ENCODE data around the gene CORO7. TPM values are rescaled to one million over a fixed set of nuclear protein-coding genes. Genes with fewer than 3 reads are reported as not detected.

CORO7 gene
- total RNA-seq, 2 donors from 2014 or later, result 15.6 to 19.5 TPM

DNA sequence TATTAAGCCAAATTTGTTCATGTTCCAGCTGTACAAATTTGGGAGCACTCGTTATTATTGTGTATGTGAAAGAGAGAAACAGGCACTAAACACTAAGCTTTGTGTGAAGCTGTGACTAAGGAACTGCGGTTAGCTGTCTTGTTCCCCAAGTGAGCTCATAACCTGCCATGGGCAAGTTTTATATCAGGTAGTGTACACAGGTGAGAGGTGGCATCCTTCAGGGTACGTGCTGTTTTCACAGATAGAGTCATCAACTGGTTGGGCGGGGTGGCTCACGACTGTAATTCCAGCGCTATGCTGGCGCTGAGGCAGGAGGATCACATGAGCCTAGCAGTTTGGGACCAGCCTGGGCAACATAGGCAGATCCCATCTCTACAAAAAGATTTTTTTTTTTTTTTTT lies 12.1 kb upstream of the CORO7 start:
- ATAC-seq, result no peak
- no peak for DNase-seq
- intact Hi-C loops (cut with DNase I), result no loop called here

DNA sequence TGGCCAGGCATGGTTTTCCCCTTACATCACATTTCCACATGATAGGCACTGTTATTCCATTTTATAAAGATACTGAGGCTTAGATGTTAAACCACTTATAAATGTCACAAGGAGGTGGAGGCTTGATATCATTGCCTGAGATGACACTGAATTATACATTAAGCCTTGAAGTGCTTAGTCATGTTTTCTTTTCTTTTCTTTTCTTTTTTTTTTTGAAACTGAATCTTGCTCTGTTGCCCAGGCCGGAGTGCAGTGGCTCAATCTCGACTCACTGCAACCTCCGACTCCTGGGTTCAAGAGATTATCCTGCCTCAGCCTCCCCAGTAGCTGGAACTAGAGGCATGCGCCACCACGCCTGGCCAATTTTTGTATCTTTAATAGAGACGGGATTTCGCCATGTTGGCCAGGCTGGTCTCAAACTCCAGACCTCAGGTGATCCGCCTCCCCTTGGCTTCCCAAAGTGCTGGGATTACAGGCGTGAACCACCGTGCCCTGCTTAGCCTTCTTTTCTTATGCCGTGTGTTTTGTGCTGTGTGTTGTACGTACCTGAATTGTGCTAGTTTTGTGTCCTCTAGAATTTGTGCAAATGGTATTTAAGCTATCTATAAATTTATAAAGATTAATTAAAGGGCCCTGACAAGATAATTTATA lies 10.5 kb upstream of the CORO7 start:
- DNase-seq (no peak), ATAC-seq (no peak)
- intact Hi-C loops (cut with DNase I), result no loop called here

DNA sequence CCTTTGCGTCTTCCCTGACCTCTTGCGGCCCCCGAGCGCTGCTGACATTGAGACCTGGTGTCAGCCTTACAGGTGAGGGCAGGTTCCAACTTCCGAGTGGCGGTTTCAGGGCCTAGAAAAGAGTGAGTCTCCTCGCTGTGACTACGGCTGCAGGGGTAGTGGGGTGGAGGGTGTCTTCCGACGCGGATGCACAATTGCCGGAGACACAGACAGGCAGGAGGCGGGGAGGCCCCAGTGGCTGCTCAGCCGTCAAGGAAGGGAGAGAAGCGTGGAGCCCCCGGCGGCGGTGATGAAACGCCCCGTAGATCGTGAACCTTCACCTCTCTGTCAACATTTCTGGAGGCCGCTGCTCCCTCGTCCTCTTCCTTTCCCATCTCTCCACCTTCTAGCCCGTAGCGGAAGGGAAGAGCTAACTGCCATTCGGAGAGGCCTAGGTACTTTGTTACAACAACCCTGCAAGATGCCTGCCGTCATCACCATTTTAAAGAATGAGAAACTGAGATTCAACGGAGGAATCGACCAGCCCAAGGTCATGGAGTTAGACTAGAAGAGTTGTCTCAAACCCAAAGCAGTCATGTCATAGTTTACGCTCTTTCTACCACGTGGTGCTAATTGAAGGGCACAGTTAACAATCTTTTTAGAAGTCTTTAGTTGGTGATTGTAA lies 9.8 kb upstream of the CORO7 start:
- intact Hi-C loops (cut with DNase I), result no loop called here
- no peak for DNase-seq
- ATAC-seq, result peak; percentile 4 to 14

DNA sequence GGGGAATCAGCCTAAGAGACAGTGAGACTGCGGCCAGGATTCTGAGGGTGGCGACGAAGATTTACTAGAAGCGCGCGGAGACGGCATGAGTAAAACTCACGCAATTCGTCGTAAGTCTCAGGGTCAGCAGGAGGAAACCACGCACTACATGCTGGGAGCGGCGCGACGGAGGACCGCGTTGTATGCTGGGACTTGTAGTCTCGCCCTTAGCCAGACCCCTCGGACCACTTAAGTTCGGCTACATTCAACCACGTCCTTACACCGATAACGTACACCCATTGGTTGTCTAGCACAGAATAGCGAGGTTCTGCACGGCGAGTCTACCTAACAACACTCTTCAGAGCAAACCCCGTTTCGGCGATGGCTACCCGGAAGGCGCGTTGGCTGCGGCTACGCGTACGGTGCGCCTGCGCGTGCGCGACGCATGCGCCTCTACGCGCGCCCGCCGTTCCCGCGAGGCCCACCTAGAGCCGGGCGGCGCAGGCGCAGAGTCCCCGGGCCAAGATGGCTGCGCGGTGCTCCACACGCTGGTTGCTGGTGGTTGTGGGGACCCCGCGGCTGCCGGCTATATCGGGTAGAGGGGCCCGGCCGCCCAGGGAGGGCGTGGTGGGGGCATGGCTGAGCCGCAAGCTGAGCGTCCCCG lies 9.1 kb upstream of the CORO7 start, which contains the start of gene DNAJA3:
Gene DNAJA3 (plus strand): TSS at position 491 of the 643 bp plus-strand sequence. CDS start 14 bp downstream, at position 505.
- peak; percentile 94 for DNase-seq
- intact Hi-C loops (cut with DNase I), result no loop called here
- peak; percentile 98 to 99 for ATAC-seq

DNA sequence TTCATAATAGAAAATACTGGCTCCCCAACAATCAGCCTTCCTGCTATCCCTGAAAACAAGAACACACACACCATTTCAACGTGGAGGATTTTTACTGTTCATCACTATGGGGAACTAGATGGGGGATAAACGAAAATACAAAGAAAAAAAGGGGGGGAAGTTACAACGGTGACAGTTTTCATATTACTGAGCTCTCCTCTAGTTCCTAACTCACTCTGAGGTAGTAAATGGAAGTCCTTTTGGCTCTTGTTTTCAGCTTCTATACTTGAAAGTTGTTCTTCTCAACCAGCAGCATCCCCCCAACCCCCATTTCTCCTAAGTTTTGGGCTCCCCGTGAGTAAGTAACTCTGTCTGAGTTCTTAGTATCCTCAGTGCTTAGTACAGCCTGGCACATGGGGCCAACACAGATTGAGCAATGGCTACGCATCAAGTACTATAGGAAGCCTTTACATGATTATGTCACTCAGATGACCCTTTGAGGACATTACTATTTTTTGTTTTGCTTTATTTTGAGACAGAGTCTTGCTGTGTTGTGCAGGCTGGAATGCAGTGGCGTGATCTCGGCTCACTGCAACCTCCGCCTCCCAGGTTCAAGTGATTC lies 4.2 kb upstream of the CORO7 start:
- intact Hi-C loops (cut with DNase I), result no loop called here
- ATAC-seq (no peak), DNase-seq (no peak)

DNA sequence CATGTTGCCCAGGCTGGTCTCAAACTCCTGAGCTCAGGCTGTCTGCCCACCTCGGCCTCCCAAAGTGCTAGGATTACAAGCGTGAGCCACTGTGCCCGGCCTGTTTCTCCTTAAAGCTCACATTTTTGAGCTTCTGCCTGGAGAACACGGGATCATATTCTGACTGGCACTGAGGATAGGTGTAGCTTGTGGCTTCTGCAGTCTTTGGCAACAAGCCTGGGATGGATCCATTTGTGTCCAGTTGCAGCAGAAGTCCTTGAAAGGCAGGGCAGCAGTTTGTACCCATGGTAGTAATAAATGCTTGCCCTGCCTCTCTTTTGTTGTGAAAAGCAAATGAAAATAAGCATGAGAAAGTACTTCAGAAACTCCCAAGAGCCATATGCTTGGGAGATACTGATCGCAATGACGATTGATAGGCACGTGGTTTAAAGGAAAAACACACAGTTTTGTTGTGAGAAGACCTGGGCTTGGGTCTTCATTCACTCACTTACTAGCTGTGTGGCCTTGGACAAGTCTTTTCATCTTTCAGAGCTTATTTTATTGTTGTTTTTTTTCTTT lies 3.1 kb upstream of the CORO7 start:
- intact Hi-C loops (cut with DNase I), result no loop called here
- ATAC-seq (no peak), DNase-seq (no peak)

DNA sequence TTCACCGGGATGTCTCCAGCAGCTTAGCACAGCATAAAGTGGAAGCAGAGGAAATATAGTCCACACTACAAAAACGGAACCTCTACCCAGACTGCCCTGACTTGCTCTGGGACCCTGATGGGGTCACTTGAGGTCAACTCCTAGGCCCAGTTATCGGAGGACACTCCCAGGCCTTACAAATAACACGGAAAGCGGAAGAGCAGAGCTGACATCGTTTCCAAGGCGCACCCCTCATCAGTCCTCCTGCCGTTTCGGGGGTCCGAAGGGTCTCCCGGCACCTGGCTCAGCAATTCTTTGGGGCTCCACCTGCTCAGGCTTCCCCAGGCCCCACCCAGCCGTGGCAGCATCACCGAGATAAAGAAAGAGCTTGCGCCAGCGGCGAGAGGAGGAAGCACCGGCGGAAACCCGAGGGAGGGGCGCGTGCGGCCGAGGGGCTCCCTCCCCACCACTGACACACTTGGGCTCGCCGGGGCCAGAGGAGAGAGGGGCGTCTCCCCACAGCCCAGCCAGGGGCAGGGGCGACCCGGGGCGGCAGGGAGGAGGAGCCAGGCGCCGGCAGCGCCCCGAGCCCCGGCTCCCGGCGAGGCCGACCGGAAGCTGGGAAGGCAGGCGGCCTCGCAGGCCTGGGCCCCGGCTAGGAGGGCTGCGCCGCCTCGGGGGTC lies 727 bp downstream of the CORO7 start:
- DNase-seq (peak; percentile 64), ATAC-seq (peak; percentile 31 to 40)
- intact Hi-C loops (cut with DNase I), result no loop called here

DNA sequence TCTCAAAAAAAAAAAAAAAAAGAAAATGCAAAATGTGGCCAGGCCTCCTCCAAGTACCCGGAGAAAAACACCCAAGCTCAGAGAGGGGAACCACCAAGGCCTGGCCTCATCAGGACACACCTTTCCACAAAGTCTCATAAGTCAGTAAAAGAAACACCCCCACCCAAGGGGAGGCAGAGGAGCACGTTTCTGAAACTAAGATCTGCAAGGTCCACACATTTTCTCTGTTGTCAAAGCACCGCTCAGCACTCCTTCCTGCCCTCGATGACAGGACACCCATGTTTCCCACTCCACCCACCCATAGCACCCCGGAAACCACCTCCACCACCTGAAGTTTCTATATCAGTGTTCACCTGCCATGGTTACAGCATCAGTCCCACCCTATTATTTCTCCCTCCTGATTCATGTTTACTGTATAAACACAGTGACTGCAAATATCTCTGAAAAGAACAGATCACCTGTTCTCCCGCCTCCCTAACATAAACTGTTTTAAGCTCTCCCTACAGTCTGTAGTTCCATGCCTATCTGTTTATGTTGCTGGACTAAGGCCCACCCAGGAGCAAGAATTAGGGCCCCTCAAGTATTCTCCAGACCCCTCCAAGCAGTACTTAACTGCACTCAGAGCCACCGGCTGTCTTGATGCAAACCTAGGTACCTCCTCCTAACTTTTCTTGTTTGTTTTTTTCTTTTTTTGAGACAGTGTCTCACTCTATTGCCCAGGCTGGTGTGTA lies 2.0 kb downstream of the CORO7 start:
- intact Hi-C loops (cut with DNase I), result no loop called here
- ATAC-seq (no peak), DNase-seq (peak; percentile 21)

DNA sequence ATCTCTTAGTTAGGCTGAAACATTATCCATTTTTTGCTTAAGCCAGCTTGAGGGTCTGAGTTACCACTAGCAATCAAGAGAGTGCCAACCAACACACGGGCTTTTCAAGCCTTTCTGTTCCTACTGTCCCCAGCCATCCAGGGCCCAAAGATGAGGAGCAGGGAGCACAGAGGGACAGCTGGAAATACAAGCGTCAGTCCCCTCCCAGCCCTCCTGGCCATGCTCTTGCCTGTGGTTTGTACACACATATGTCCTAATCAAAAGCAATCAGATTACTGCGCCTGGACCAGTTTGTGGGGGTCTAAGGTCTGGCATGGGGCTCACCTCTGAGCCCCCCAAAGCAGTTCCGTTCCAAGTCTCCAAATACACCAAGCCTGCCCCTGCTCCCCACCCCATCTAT lies 3.5 kb downstream of the CORO7 start:
- ATAC-seq, result no peak
- peak; percentile 6 for DNase-seq
- intact Hi-C loops (cut with DNase I), result no loop called here

DNA sequence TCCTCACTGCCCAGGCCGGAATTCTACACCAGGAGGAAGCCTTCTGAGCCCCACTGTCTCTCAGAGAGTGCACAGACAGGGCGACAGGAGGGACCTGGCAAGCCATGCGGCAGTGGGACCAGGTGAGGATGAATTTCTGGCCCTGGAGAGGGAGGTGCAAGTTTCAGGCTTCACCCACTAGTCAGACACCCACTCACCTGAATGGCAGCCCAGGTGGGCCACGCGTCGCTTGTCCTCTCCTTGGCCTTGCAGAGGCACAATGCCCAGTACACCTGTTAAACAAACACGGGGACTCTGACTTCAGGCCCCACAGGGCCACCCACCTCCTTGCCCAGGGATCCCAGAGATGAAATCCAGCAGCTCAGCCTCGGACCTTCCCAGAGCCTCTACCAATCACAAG lies 4.2 kb downstream of the CORO7 start:
- intact Hi-C loops (cut with DNase I), result no loop called here
- ATAC-seq, result no peak
- DNase-seq, result no peak

DNA sequence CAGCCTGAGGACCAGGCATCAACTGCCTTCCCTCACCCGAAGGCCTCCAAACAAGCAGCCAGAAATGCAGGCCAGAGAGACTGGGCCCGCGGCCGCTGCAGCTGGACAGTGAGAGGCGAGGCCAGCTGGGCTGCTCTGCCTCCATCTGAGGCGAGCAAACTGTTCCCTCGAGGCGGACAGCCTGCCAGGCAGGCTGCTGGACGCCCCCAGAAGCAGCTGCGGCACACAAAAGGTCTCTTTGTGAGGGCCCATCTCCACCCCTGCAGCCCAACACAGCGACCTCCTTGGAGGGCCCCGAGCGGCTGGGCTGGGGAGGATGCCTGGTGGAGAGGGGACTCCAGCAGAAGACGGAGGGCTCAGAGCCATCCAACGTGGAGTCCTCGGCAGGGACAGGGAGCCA lies 4.7 kb downstream of the CORO7 start:
- DNase-seq, result peak; percentile 78
- peak; percentile 14 to 37 for ATAC-seq
- intact Hi-C loops (cut with DNase I), result no loop called here

DNA sequence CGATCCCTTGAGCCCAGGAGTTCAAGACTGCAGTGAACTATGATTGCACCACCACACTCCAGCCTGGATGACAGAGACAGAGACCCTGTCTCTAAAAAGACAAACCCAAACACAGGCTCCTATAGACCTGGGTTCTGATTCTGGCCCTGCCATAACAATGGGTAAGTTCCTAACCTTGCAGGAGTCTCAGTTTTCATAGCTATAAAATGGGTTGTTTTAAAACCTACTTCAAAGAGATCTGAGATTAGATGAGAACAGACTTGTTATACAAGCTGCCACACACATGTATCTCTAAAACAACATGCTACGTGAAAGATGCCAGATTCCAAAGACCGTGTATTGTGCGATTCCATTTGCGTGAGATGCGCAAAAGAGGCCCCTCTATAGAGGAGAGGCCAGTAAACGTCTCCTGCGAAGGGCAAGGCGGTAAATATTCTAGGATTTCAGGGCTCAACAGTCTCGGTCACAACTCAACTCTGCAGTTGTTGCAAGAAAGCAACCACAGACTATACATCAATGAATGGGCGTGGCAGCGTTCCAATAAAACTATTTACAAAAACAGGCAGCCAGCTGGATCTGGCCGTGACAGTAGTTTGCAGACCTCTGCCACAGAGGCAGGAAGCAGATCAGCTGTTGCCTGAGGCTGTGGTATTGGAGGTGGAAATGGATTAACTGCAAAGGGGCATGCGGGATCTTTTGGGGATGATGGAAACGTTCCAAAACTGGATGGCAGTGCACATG lies 5.9 kb downstream of the CORO7 start:
- ATAC-seq (peak in 1 of 2 donors; percentile 26), DNase-seq (peak; percentile 45)
- intact Hi-C loops (cut with DNase I), result no loop called here

DNA sequence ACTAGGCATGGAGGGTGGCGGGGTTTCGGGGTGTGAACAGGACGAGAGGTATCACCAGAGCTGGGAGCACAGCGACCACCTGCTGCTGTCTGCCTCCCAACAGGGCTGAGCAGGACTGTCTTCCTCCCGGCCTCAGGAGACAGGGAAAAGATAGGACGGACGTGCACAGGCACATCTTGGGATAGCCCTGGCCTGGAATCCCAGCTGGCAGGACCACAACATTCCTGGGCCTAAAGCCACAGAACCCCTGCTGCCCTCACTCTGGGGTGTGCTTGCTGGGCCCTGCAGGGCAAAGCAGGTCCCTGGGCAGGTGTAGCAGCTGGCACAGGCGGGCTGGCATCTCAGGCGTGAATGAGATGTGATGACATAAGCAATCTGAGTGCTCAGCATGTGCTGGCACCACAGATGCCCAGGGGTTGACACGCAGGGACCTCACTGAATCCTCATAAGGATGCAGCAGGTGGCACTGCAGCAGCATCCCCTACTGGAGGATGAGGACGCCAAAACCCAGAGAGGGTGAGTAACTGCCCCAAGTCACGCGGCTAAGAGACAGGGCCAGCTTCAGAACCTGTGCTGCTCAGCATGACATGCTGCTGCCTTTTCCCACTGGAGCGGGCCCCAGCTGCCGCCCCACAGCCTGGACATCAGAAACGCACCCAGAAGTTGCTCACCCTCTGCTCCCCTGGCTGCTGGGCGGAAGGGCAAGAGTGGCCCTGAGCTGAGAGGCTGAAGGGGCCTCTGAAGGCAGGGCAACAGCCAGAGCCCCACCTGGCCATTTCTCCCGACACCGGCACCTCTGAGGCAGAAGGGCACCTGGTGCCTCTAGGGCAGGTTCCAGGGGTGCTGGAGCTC lies 7.1 kb downstream of the CORO7 start:
- DNase-seq, result no peak
- intact Hi-C loops (cut with DNase I), result loop anchor here (10.0 kb wide), 2 partner anchors 125 to 145 kb away; no protein-coding TSS in a partner anchor
- ATAC-seq, result peak in 1 of 2 donors; percentile 20

DNA sequence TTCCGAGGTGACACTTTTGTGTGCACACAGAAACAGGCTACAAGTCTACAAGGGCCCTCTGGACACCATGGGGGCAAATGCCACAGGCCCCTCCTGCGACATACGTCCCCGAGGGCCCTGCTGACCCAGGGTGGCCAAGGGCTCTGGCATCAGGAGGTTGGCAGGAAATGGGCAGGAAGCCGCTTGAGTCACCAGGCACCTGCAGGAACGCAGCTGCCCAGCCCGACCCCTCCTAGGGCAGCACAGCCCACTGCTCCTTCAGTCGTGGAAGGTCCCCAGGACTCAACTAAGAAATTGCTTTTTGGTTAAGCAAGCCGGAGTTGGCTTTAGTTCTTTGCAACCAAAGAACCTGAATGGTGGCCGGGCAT lies 8.1 kb downstream of the CORO7 start:
- ATAC-seq (no peak), DNase-seq (no peak)
- intact Hi-C loops (cut with DNase I), result loop anchor here (10.0 kb wide), 2 partner anchors 124 to 144 kb away; no protein-coding TSS in a partner anchor

DNA sequence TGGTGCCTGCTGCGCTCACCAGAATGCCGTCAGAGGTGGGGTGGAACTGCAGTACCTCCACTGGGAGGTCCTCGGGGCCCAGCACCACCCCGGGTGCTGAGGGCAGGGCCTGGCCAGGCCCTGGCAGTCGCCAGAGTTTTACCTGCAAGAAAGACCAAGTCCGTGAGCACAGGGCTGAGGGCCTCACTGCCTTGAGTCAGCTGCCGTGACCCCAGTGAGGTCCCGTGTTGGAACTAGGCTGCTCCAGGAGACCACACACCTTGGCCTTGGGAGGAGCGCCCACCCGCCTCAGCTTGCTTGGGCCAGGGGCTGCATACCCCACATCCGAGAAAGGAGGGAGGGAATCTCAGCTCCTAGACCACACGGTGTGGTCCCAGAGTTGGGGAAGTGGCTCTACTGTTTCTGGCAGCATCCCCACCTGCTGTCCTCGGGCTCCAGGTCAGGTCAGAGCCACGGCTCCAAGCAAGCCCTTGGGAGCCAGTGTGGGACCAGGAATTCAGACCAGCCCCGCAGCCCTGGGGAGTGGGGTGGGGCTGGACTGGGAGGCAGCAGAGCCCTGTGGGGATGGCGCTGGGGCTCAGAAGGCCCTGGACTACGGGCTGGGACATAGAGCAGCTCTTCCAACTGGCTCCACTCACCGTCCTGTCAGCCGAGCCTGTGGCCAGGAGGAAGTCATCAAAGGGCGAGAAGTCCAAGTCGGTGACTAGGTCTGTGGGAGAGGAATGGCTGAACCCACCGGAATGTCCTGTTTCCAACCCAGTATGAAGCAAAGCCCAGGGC lies 8.7 kb downstream of the CORO7 start:
- peak in 1 of 2 donors; percentile 25 for ATAC-seq
- DNase-seq, result no peak
- intact Hi-C loops (cut with DNase I), result loop anchor here (10.0 kb wide), 2 partner anchors 123 to 143 kb away; no protein-coding TSS in a partner anchor
